Transverse colon (tissue), 4 donors: ENCODE results near the gene ABCB8. TPM values are rescaled to one million over a fixed set of nuclear protein-coding genes. Genes with fewer than 3 reads are reported as not detected.

ENCODE experiments used
- DNase-seq: peaks from one replicate; pipeline ENCODE4 v3.0.0-alpha.2; 2019
- H3K27ac ChIP-seq, 4 donors: fragments of 200-600 bp; sonication (generic); 2 replicates each; pipeline ENCODE4 v1.5.1; 2016 to 2018; ENCODE audit warnings: inconsistent platforms in 4 of 4
- H3K27me3 ChIP-seq: fragments of 200-600 bp; sonication (generic); 2 replicates; pipeline ENCODE4 v1.5.1; 2017; ENCODE audit warnings: inconsistent platforms
- H3K36me3 ChIP-seq, 4 donors: fragments of 200-600 bp; sonication (generic); 2 replicates each; pipeline ENCODE4 v1.5.1; 2017 to 2019; ENCODE audit warnings: inconsistent platforms in 4 of 4
- H3K4me1 ChIP-seq, 4 donors: fragments of 200-600 bp; sonication (generic); 2 replicates each; pipeline ENCODE4 v1.5.1; 2017 to 2020; ENCODE audit warnings: inconsistent platforms in 4 of 4
- H3K4me3 ChIP-seq, 4 donors: fragments of 200-600 bp; sonication (generic); 1 replicate in 1 of 4; 2 replicates in 3 of 4; pipeline versions ENCODE4 v1.5.1 to v1.6.1; 2017 to 2019; ENCODE audit warnings: inconsistent platforms in 4 of 4
- H3K9me3 ChIP-seq, 2 donors: fragments of 200-600 bp; sonication (generic); 2 replicates each; pipeline ENCODE4 v1.5.1; 2017 to 2019; ENCODE audit warnings: inconsistent platforms in 2 of 2
- CTCF ChIP-seq, 5 experiments: fragments of 200-600 bp in 3 of 5; fragments of 450-650 bp in 2 of 5; sonication (generic) in 3 of 5; IDR thresholded peaks; 1 replicate in 2 of 5; 2 replicates in 3 of 5; pipeline ENCODE4 v1.5.1; 2016 to 2017; ENCODE audit warnings: antibody characterized with exemption in 5 of 5, inconsistent platforms in 3 of 5, mild to moderate bottlenecking in 2 of 5, moderate library complexity in 1 of 5
- EP300 ChIP-seq: sonication (generic); formaldehyde crosslinking; IDR thresholded peaks from one replicate; pipeline ENCODE4 v1.6.1; 2017; ENCODE audit warnings: antibody characterized with exemption, low read depth
- POLR2A ChIP-seq: fragments of 450-650 bp; IDR thresholded peaks from one replicate; pipeline ENCODE4 v1.6.1; 2016; ENCODE audit warnings: antibody characterized with exemption, mild to moderate bottlenecking, moderate library complexity
- POLR2AphosphoS5 ChIP-seq, 3 donors: sonication (generic); formaldehyde crosslinking; IDR thresholded peaks; one replicate each; pipeline ENCODE4 v1.6.1; 2016; ENCODE audit warnings: antibody characterized with exemption in 3 of 3
- WGBS, 2 donors: methylation state at CpG; one replicate each; pipeline ENCODE4 v1.1.5; 2018; ENCODE audit warnings: low coverage in 1 of 2; 5-methylcytosine and 5-hydroxymethylcytosine counted together
- in situ Hi-C, 4 donors: fragments of 200-750 bp; cut with MboI; loops; one replicate each; pipeline versions ENCODE4 v1.15.0 to v1.15.1; 2017; ENCODE audit warnings: low sequenced_read_pairs in 3 of 4, low pct_ligation_motif_present in 1 of 4, low pct_unique_long_range_greater_than_20kb in 1 of 4
- intact Hi-C: fragments of 100-400 bp; cut with DNase I; formaldehyde crosslinking; loops from one replicate; pipeline ENCODE4 v1.15.1; 2023; ENCODE audit warnings: low total_unique reads
- total RNA-seq, 4 donors: library from RNA; depleted of rRNA; stranded (reverse); fragments of >200 nt; gene quantifications; one replicate each; pipeline ENCODE4 v1.1.0, GENCODE V29; 2016

ABCB8 gene
- total RNA-seq, 4 donors from 2014 or later, result 33.3 to 76.4 (median 51.4) TPM

DNA sequence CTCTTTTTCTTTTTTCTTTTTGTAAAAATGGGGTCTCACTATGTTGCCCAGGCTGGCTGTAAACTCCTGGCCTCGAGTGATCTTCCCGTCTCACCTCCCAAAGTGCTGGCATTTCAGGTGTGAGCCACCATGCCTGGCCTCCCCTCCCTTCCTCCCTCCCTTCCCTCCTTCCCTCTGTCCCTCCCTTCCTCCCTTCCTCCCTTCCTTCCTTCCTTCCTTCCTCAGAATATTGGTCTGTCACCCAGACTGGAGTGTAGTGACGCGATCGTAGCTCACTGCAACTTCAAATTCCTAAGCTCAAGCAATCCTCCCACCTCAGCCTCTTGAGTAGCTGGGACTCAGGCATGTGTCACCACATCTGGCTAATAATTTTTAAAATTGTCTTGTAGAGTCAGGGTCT lies 66.4 kb downstream of the ABCB8 start:
- WGBS, 2 donors, result 86 to 90% methylated on average over 5 of the region's 5 CpGs

GRCh38 chr7:151095123-151095797 lies 67.0 kb downstream of the ABCB8 start:
- no peaks in the 10 kb centered on the region for H3K27me3 ChIP-seq
- DNase-seq, result no peak
- in situ Hi-C loops (no loop called here), intact Hi-C loops (no loop called here)
- no peak overlapping the region for H3K4me3 ChIP-seq
- H3K36me3 ChIP-seq, result no peaks in the 10 kb centered on the region
- H3K27ac ChIP-seq, result no peak overlapping the region
- WGBS, 2 donors, result 77 to 83% methylated on average over 6 to 10 of the region's 10 CpGs
- TF ChIP-seq EP300 (no peak), CTCF (IDR thresholded peaks at IDR 0.05) (no peak), POLR2A (no peak), POLR2AphosphoS5 (IDR thresholded peaks at IDR 0.05) (no peak)
- no peaks in the 10 kb centered on the region for H3K9me3 ChIP-seq
- H3K4me1 ChIP-seq, result peaks cover 0 to 22% (median 8%) of the 10 kb centered on the region in 4 donors

More for the DNA sequence above, 66.4 kb downstream of the ABCB8 start:
- DNase-seq, result no peak
- Histone ChIP-seq H3K4me3 (no peak overlapping the region), H3K9me3 (no peaks in the 10 kb centered on the region), H3K27me3 (no peaks in the 10 kb centered on the region), H3K27ac (no peak overlapping the region), H3K36me3 (no peaks in the 10 kb centered on the region), H3K4me1 (peaks cover 5 to 27% (median 14%) of the 10 kb centered on the region in 4 donors)
- in situ Hi-C loops (no loop called here), intact Hi-C loops (loop anchor here (5.0 kb wide), 1 partner anchor 482 kb away; no protein-coding TSS in a partner anchor)
- no peak for TF ChIP-seq EP300
- TF ChIP-seq CTCF (IDR thresholded peaks at IDR 0.05), result no peak
- no peak for TF ChIP-seq POLR2AphosphoS5 (IDR thresholded peaks at IDR 0.05)
- TF ChIP-seq POLR2A, result no peak

- Histone ChIP-seq H3K9me3 (no peaks in the 10 kb centered on the region), H3K4me1 (peaks cover 0 to 16% (median 6%) of the 10 kb centered on the region in 4 donors), H3K4me3 (no peak overlapping the region), H3K27me3 (no peaks in the 10 kb centered on the region), H3K36me3 (no peaks in the 10 kb centered on the region), H3K27ac (no peak overlapping the region)
- no peak for DNase-seq
- intact Hi-C loops (no loop called here), in situ Hi-C loops (no loop called here)
- TF ChIP-seq CTCF (IDR thresholded peaks at IDR 0.05) (no peak), POLR2AphosphoS5 (IDR thresholded peaks at IDR 0.05) (no peak), EP300 (no peak), POLR2A (no peak)
- 84% methylated on average over 17 of the region's 17 CpGs; no CpG with 5 or more reads in 1 of the 2 donors for WGBS, 2 donors
These were observed 67.7 kb downstream of the ABCB8 start for GRCh38 chr7:151095828-151096475.

Other genes starting within 250 kb of the ABCB8 start
- gene TMEM176B, start 228.1 kb upstream of the ABCB8 start, total RNA-seq, result 100 to 1,000 TPM in 3 of 4 donors, 10 to 100 TPM in 1; 30.4 to 369 (median 224) TPM
- gene TMEM176A, start 227.7 kb upstream of the ABCB8 start, total RNA-seq, result 100 to 1,000 TPM in 3 of 4 donors, 10 to 100 TPM in 1; 44.6 to 210 (median 171) TPM
- gene AOC1, start 175.9 kb upstream of the ABCB8 start, total RNA-seq, result 100 to 1,000 TPM; 143 to 687 (median 427) TPM
- 10 to 100 TPM in 3 of 4 donors, 1 to 10 TPM in 1; 9.5 to 39.0 (median 19.3) TPM for gene KCNH2, start 50.1 kb upstream of the ABCB8 start, total RNA-seq
- gene NOS3, start 37.4 kb upstream of the ABCB8 start, total RNA-seq, result 10 to 100 TPM in 2 of 4 donors, 1 to 10 TPM in 2; 2.5 to 34.2 (median 7.0) TPM
- gene ATG9B, start 4.0 kb upstream of the ABCB8 start, total RNA-seq, result 1 to 10 TPM in 1 of 4 donors, not detected in 3; 1.1 TPM
- 1 to 10 TPM; 2.6 to 4.3 (median 3.1) TPM for gene ASIC3, start 20.1 kb downstream of the ABCB8 start, total RNA-seq
- 10 to 100 TPM in 3 of 4 donors, 1 to 10 TPM in 1; 1.1 to 33.8 (median 10.7) TPM for gene CDK5, start 29.4 kb downstream of the ABCB8 start, total RNA-seq
- 100 to 1,000 TPM in 2 of 4 donors, 10 to 100 TPM in 2; 61.7 to 464 (median 83.2) TPM for gene SLC4A2, start 31.1 kb downstream of the ABCB8 start, total RNA-seq
- gene FASTK, start 52.4 kb downstream of the ABCB8 start, total RNA-seq, result 100 to 1,000 TPM; 121 to 241 (median 144) TPM
- gene TMUB1, start 55.0 kb downstream of the ABCB8 start, total RNA-seq, result 100 to 1,000 TPM in 1 of 4 donors, 10 to 100 TPM in 3; 67.5 to 105 (median 85.9) TPM
- gene AGAP3, start 58.0 kb downstream of the ABCB8 start, total RNA-seq, result 10 to 100 TPM; 54.9 to 74.4 (median 63.8) TPM
- not detected for gene GBX1, start 139.2 kb downstream of the ABCB8 start, total RNA-seq
- gene ASB10, start 158.8 kb downstream of the ABCB8 start, total RNA-seq, result not detected
- not detected for gene H2BK1, start 182.0 kb downstream of the ABCB8 start, total RNA-seq
- gene ABCF2, start 198.8 kb downstream of the ABCB8 start, total RNA-seq, result 10 to 100 TPM in 3 of 4 donors, 1 to 10 TPM in 1; 10.0 to 30.8 (median 27.8) TPM
- gene CHPF2, start 204.0 kb downstream of the ABCB8 start, total RNA-seq, result 100 to 1,000 TPM in 1 of 4 donors, 10 to 100 TPM in 3; 48.4 to 104 (median 50.9) TPM
- 10 to 100 TPM in 2 of 4 donors, 1 to 10 TPM in 2; 6.6 to 19.1 (median 9.9) TPM for gene SMARCD3, start 220.2 kb downstream of the ABCB8 start, total RNA-seq